Liver (tissue), 3 donors: ENCODE results near the gene CATSPERE.

ENCODE experiments used
- ATF3 ChIP-seq: IDR thresholded peaks from 2 replicates; pipeline ENCODE4 v1.6.1; 2016; ENCODE audit warnings: antibody characterized with exemption
- EGR1 ChIP-seq, 2 donors: IDR thresholded peaks; 2 replicates each; pipeline ENCODE4 v1.6.1; 2016 to 2018; ENCODE audit warnings: antibody characterized with exemption in 2 of 2, low read depth in 2 of 2
- HNF4G ChIP-seq: IDR thresholded peaks from 2 replicates; pipeline ENCODE4 v1.6.1; 2016; ENCODE audit warnings: antibody characterized with exemption
- JUND ChIP-seq, 2 donors: IDR thresholded peaks; 2 replicates each; pipeline ENCODE4 v1.6.1; 2016; ENCODE audit warnings: antibody characterized with exemption in 2 of 2
- MAX ChIP-seq: IDR thresholded peaks from 2 replicates; pipeline ENCODE4 v1.6.1; 2016; ENCODE audit warnings: antibody characterized with exemption
- NR2F2 ChIP-seq: IDR thresholded peaks from 2 replicates; pipeline ENCODE4 v1.6.1; 2016; ENCODE audit warnings: antibody characterized with exemption
- RAD21 ChIP-seq, 2 donors: IDR thresholded peaks; 2 replicates each; pipeline ENCODE4 v1.6.1; 2016; ENCODE audit warnings: antibody characterized with exemption in 2 of 2, mild to moderate bottlenecking in 2 of 2
- SP1 ChIP-seq: IDR thresholded peaks from 2 replicates; pipeline ENCODE4 v1.6.1; 2018; ENCODE audit warnings: antibody characterized with exemption, mild to moderate bottlenecking
- TAF1 ChIP-seq: conservative IDR thresholded peaks from 2 replicates; pipeline ENCODE4 v1.6.1; 2016; ENCODE audit warnings: antibody characterized with exemption, mild to moderate bottlenecking
- YY1 ChIP-seq: IDR thresholded peaks from 2 replicates; pipeline ENCODE4 v1.6.1; 2016; ENCODE audit warnings: antibody characterized with exemption, mild to moderate bottlenecking
- TF ChIP-seq, protein P1 (sequence below): fragments of 150-350 bp; IDR thresholded peaks from 2 replicates; pipeline ENCODE4 v1.5.1; 2017; ENCODE audit warnings: improper control_type of control experiment, low read depth, low read length; ENCODE audit not compliant: missing input control
- TF ChIP-seq, protein P2 (sequence below): IDR thresholded peaks from 2 replicates; pipeline ENCODE4 v1.6.1; 2016; ENCODE audit warnings: antibody characterized with exemption, mild to moderate bottlenecking
- TF ChIP-seq, protein P3 (sequence below): IDR thresholded peaks from 2 replicates; pipeline ENCODE4 v1.6.1; 2016; ENCODE audit warnings: antibody characterized with exemption
- donor health status: healthy.
- donor health status: healthy.

GRCh38 chr1:244614879-244615278 is 153.8 kb downstream of the CATSPERE start:
- TF ChIP-seq, protein P1, sequence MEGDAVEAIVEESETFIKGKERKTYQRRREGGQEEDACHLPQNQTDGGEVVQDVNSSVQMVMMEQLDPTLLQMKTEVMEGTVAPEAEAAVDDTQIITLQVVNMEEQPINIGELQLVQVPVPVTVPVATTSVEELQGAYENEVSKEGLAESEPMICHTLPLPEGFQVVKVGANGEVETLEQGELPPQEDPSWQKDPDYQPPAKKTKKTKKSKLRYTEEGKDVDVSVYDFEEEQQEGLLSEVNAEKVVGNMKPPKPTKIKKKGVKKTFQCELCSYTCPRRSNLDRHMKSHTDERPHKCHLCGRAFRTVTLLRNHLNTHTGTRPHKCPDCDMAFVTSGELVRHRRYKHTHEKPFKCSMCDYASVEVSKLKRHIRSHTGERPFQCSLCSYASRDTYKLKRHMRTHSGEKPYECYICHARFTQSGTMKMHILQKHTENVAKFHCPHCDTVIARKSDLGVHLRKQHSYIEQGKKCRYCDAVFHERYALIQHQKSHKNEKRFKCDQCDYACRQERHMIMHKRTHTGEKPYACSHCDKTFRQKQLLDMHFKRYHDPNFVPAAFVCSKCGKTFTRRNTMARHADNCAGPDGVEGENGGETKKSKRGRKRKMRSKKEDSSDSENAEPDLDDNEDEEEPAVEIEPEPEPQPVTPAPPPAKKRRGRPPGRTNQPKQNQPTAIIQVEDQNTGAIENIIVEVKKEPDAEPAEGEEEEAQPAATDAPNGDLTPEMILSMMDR = no peak
- TF ChIP-seq YY1 = no peak
- no peak for TF ChIP-seq HNF4G
- no peak for TF ChIP-seq SP1
- no peak for TF ChIP-seq RAD21 (IDR thresholded peaks at IDR 0.05)
- TF ChIP-seq ATF3 = no peak
- no peak for TF ChIP-seq MAX
- TF ChIP-seq, protein P2, sequence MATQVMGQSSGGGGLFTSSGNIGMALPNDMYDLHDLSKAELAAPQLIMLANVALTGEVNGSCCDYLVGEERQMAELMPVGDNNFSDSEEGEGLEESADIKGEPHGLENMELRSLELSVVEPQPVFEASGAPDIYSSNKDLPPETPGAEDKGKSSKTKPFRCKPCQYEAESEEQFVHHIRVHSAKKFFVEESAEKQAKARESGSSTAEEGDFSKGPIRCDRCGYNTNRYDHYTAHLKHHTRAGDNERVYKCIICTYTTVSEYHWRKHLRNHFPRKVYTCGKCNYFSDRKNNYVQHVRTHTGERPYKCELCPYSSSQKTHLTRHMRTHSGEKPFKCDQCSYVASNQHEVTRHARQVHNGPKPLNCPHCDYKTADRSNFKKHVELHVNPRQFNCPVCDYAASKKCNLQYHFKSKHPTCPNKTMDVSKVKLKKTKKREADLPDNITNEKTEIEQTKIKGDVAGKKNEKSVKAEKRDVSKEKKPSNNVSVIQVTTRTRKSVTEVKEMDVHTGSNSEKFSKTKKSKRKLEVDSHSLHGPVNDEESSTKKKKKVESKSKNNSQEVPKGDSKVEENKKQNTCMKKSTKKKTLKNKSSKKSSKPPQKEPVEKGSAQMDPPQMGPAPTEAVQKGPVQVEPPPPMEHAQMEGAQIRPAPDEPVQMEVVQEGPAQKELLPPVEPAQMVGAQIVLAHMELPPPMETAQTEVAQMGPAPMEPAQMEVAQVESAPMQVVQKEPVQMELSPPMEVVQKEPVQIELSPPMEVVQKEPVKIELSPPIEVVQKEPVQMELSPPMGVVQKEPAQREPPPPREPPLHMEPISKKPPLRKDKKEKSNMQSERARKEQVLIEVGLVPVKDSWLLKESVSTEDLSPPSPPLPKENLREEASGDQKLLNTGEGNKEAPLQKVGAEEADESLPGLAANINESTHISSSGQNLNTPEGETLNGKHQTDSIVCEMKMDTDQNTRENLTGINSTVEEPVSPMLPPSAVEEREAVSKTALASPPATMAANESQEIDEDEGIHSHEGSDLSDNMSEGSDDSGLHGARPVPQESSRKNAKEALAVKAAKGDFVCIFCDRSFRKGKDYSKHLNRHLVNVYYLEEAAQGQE = no peak
- no peak for TF ChIP-seq EGR1 (IDR thresholded peaks at IDR 0.05; ENCODE audit: low read depth in 2 of 2)
- no peak for TF ChIP-seq TAF1
- no peak for TF ChIP-seq NR2F2
- TF ChIP-seq, protein P3, sequence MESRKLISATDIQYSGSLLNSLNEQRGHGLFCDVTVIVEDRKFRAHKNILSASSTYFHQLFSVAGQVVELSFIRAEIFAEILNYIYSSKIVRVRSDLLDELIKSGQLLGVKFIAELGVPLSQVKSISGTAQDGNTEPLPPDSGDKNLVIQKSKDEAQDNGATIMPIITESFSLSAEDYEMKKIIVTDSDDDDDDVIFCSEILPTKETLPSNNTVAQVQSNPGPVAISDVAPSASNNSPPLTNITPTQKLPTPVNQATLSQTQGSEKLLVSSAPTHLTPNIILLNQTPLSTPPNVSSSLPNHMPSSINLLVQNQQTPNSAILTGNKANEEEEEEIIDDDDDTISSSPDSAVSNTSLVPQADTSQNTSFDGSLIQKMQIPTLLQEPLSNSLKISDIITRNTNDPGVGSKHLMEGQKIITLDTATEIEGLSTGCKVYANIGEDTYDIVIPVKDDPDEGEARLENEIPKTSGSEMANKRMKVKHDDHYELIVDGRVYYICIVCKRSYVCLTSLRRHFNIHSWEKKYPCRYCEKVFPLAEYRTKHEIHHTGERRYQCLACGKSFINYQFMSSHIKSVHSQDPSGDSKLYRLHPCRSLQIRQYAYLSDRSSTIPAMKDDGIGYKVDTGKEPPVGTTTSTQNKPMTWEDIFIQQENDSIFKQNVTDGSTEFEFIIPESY = no peak
- TF ChIP-seq JUND (IDR thresholded peaks at IDR 0.05) = no peak
